Tibial artery (tissue), 4 donors: Measurements from ENCODE around the gene ZIC1.

ENCODE experiments used
- DNase-seq, 2 donors: peaks; one replicate each; pipeline ENCODE4 v3.0.0-alpha.2; 2019
- H3K27ac ChIP-seq, 2 donors: fragments of 200-600 bp; sonication (generic) in 1 of 2; 1 replicate in 1 of 2; 2 replicates in 1 of 2; pipeline ENCODE4 v1.5.1; 2018 to 2019; ENCODE audit warnings: mild to moderate bottlenecking in 1 of 2
- H3K27me3 ChIP-seq, 2 donors: fragments of 200-600 bp; sonication (generic) in 1 of 2; one replicate each; pipeline versions ENCODE4 v1.5.1 to v1.6.0; 2016 to 2019
- H3K36me3 ChIP-seq, 3 donors: fragments of 200-600 bp; sonication (generic) in 2 of 3; one replicate each; pipeline ENCODE4 v1.5.1; 2016 to 2019; ENCODE audit warnings: mild to moderate bottlenecking in 2 of 3
- H3K4me1 ChIP-seq, 4 donors: fragments of 200-600 bp; sonication (generic) in 2 of 4; 1 replicate in 3 of 4; 2 replicates in 1 of 4; pipeline ENCODE4 v1.5.1; 2016 to 2019
- H3K4me3 ChIP-seq, 2 donors: fragments of 200-600 bp; sonication (generic) in 1 of 2; 1 replicate in 1 of 2; 2 replicates in 1 of 2; pipeline ENCODE4 v1.5.1; 2018 to 2019; ENCODE audit warnings: mild to moderate bottlenecking in 2 of 2
- H3K9me3 ChIP-seq, 3 donors: fragments of 200-600 bp; sonication (generic) in 1 of 3; one replicate each; pipeline ENCODE4 v1.5.1; 2016 to 2019
- intact Hi-C: fragments of 100-400 bp; cut with DNase I; formaldehyde crosslinking; loops from one replicate; pipeline ENCODE4 v1.15.0; 2023; ENCODE audit warnings: low total_unique reads
- TF ChIP-seq, protein P1 (sequence below), 2 experiments: fragments of 200-600 bp in 1 of 2; fragments of 450-650 bp in 1 of 2; IDR thresholded peaks; one replicate each; pipeline ENCODE4 v1.5.1; 2017 to 2019; ENCODE audit warnings: antibody characterized with exemption in 2 of 2, mild to moderate bottlenecking in 1 of 2, moderate library complexity in 1 of 2

ZIC1 gene

DNA sequence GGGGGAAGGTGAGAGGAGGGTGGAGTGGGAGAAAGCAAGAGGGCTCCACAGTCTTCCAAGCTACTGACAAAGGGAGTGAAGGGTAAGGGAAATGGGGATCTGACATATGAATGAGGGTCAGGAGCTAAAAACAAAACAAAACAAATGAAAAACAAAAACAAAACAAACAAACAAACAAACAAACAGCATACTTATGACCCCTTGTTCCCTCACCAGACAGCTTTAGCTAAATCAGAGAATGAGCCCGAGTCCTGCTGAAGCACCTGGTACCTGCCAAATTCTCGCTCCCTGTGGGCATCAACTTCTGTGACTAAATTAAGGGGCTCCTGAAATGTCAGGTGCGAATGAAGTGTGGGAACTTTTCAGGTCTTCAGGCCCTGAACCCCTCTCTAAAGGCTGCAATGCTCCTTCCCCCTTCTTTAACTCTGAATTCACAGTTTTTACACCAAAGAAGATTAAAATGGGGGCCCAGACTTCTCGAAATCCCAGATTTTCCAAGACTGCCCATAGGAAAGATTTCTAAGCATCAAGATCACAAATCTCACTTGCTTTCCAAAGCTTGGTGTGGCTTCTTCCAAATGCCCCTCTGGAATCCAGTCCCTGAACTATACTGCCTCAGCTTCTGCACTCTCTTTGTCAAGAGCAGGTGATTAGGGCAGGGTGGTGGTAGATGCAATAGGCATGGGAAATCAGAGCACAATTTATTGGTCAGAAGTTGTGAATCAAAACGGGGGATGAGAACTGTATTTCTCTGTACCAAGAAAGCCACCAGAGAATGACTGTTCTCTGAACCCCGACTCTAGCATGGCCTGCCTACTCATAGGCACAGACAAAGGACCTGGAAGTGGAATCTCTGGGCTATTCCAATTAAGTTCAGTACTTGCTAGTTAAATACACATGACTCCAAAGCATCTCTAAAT, 43.7 kb upstream of the ZIC1 start:
- Histone ChIP-seq H3K27me3 (peaks cover 0 to 63% of the 10 kb centered on the region in 2 donors), H3K9me3 (no peaks in the 10 kb centered on the region), H3K4me3 (no peak overlapping the region), H3K4me1 (no peaks in the 10 kb centered on the region), H3K27ac (no peak overlapping the region), H3K36me3 (no peaks in the 10 kb centered on the region)
- TF ChIP-seq, protein P1, sequence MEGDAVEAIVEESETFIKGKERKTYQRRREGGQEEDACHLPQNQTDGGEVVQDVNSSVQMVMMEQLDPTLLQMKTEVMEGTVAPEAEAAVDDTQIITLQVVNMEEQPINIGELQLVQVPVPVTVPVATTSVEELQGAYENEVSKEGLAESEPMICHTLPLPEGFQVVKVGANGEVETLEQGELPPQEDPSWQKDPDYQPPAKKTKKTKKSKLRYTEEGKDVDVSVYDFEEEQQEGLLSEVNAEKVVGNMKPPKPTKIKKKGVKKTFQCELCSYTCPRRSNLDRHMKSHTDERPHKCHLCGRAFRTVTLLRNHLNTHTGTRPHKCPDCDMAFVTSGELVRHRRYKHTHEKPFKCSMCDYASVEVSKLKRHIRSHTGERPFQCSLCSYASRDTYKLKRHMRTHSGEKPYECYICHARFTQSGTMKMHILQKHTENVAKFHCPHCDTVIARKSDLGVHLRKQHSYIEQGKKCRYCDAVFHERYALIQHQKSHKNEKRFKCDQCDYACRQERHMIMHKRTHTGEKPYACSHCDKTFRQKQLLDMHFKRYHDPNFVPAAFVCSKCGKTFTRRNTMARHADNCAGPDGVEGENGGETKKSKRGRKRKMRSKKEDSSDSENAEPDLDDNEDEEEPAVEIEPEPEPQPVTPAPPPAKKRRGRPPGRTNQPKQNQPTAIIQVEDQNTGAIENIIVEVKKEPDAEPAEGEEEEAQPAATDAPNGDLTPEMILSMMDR (IDR thresholded peaks at IDR 0.05): no peak
- intact Hi-C loops: no loop called here
- no peak for DNase-seq

DNA sequence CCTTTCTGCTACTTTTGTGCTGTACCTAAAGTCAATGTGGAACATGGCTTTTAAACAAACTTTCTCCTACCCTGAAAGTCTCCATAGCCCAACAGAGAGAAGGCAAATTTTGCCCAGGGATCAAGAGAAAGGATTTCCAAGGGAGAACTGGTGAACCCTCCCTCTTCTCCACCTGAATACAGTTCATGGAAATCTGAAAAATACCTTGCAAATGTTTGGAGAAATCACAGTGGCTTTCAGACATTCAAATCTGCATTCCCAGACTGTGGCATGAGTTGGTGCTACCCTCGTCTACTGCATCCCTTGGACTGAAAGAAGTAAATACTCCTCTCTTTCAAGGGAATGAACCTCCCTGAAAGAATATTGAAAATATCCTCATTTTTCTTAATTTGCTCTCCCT, 41.5 kb upstream of the ZIC1 start:
- Histone ChIP-seq H3K9me3 (no peaks in the 10 kb centered on the region), H3K4me1 (no peaks in the 10 kb centered on the region), H3K27me3 (peaks cover 0 to 67% of the 10 kb centered on the region in 2 donors), H3K27ac (no peak overlapping the region), H3K36me3 (no peaks in the 10 kb centered on the region), H3K4me3 (no peak overlapping the region)
- intact Hi-C loops: no loop called here
- TF ChIP-seq, protein P1 (IDR thresholded peaks at IDR 0.05): no peak
- DNase-seq: no peak

DNA sequence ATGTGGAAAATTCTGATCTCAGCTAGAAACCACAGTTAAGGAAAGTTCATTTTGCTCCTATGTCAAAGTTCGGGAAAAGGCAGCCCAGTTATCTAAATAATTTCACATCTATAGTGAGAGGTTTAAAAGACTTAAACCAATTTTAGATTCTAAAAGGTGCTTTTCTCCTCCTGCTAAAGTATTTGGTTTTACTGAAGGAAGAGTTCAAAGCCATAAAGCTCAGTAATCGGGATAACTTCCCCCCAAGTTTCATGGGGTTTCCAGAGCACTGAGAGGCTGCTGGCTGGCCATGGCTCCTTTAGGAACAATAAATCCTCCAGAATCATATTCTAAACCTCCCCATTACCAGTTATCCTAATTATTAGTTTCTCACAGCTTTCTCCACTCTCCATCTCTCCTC, 41.0 kb upstream of the ZIC1 start:
- Histone ChIP-seq H3K9me3 (no peaks in the 10 kb centered on the region), H3K4me1 (no peaks in the 10 kb centered on the region), H3K4me3 (no peak overlapping the region), H3K27ac (no peak overlapping the region), H3K27me3 (peaks cover 0 to 72% of the 10 kb centered on the region in 2 donors), H3K36me3 (no peaks in the 10 kb centered on the region)
- DNase-seq: no peak
- TF ChIP-seq, protein P1 (IDR thresholded peaks at IDR 0.05): no peak
- intact Hi-C loops: no loop called here

DNA sequence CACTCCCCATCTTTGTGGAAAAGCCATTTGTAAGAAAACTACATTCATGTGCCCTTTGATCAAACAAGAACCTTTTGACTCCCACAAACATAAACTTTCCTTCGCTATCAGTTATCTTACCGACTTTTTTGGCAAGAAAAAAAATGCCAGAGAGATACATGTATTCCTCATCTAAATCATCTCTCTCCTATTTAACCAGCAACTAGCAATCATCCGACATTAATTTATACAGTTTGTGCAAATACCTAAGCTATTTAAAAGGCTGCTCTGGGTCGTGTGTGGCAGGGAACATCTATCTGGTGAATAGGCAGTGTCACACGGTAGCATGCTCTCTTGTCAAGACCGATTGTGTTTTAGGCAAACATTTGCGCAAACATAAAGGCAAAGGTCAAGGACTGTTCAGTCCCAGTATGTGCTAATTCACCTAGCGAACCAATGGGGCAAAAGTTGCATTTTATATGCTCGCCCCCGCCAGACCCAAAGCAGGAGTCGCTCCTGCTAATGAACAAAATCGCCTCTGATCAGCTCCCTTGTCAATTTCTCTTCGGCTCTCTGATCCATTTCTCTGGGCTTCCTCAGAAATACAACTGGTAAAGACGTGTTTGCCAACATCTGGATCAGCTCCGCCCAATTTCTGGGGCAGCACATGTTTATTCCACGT, 40.5 kb upstream of the ZIC1 start:
- no peak overlapping the region for H3K27ac ChIP-seq
- H3K4me3 ChIP-seq: no peak overlapping the region
- no peaks in the 10 kb centered on the region for H3K4me1 ChIP-seq
- no peaks in the 10 kb centered on the region for H3K36me3 ChIP-seq
- no peaks in the 10 kb centered on the region for H3K9me3 ChIP-seq
- TF ChIP-seq, protein P1 (IDR thresholded peaks at IDR 0.05): no peak
- H3K27me3 ChIP-seq: peaks cover 0 to 76% of the 10 kb centered on the region in 2 donors
- intact Hi-C loops: no loop called here
- DNase-seq: no peak

DNA sequence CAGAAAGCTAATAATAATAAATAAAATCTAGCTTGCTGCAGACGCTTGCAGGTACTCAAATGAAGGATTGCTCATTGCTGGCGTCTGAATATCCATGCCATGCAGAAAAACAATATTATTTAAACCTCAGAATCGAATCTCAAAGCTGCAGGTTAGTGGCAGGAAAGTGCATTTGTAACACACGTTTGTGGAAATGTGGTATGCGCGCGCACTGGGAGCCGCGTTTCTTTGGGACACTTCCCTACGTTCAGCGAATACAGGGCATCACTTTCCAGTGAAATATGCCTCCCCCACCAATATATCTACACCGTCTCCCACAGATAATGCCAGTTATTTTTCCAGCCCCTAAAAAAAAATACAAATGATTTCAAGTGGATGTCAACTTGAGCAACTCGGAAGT, 39.9 kb upstream of the ZIC1 start:
- Histone ChIP-seq H3K9me3 (no peaks in the 10 kb centered on the region), H3K4me3 (no peak overlapping the region), H3K4me1 (no peaks in the 10 kb centered on the region), H3K27ac (no peak overlapping the region), H3K27me3 (peaks cover 0 to 78% of the 10 kb centered on the region in 2 donors), H3K36me3 (no peaks in the 10 kb centered on the region)
- DNase-seq: no peak
- intact Hi-C loops: no loop called here
- TF ChIP-seq, protein P1 (IDR thresholded peaks at IDR 0.05): no peak
